Ishikawa (cell line): ENCODE data around the gene CERS6.

Experiments
- CEBPB ChIP-seq: IDR thresholded peaks from 2 replicates; pipeline ENCODE4 v1.6.1; 2012
- CREB1 ChIP-seq: IDR thresholded peaks from 2 replicates; pipeline ENCODE4 v1.6.1; 2012; ENCODE audit warnings: low read depth
- EGR1 ChIP-seq: IDR thresholded peaks from 2 replicates; pipeline ENCODE4 v1.6.1; 2012
- EP300 ChIP-seq: IDR thresholded peaks from 2 replicates; pipeline ENCODE4 v1.6.1; 2012; ENCODE audit warnings: borderline replicate concordance
- FOXM1 ChIP-seq: IDR thresholded peaks from 2 replicates; pipeline ENCODE4 v1.6.1; 2012; ENCODE audit warnings: low read depth, borderline replicate concordance
- MAX ChIP-seq: IDR thresholded peaks from 2 replicates; pipeline ENCODE4 v1.6.1; 2012
- NFIC ChIP-seq: IDR thresholded peaks from 2 replicates; pipeline ENCODE4 v1.6.1; 2012
- RAD21 ChIP-seq: IDR thresholded peaks from 2 replicates; pipeline ENCODE4 v1.6.1; 2012; ENCODE audit warnings: low read depth
- REST ChIP-seq: IDR thresholded peaks from 2 replicates; pipeline ENCODE4 v1.6.1; 2012; ENCODE audit warnings: low read depth, mild to moderate bottlenecking
- TAF1 ChIP-seq: IDR thresholded peaks from 2 replicates; pipeline ENCODE4 v1.6.1; 2012; ENCODE audit warnings: low read depth, mild to moderate bottlenecking
- TCF12 ChIP-seq: IDR thresholded peaks from 2 replicates; pipeline ENCODE4 v1.6.1; 2012; ENCODE audit warnings: low read depth
- TEAD4 ChIP-seq: IDR thresholded peaks from 2 replicates; pipeline ENCODE4 v1.6.1; 2012
- USF1 ChIP-seq: IDR thresholded peaks from 2 replicates; pipeline ENCODE4 v1.6.1; 2012
- YY1 ChIP-seq: IDR thresholded peaks from 2 replicates; pipeline ENCODE4 v1.6.1; 2012; ENCODE audit warnings: low read depth
- ZBTB7A ChIP-seq: IDR thresholded peaks from 2 replicates; pipeline ENCODE4 v1.6.1; 2012; ENCODE audit warnings: low read depth

The CERS6 gene

GRCh38 chr2:168650139-168650538, 194.1 kb downstream of the CERS6 start:
- TF ChIP-seq ZBTB7A (no peak), TCF12 (no peak)

GRCh38 chr2:168650781-168651180, 194.7 kb downstream of the CERS6 start:
- TF ChIP-seq USF1 (no peak), TAF1 (no peak), FOXM1 (no peak), MAX (no peak), RAD21 (no peak), YY1 (no peak), TCF12 (no peak), CREB1 (no peak), EP300 (no peak), NFIC (no peak), CEBPB (no peak), REST (no peak), ZBTB7A (no peak), TEAD4 (no peak), EGR1 (no peak)

GRCh38 chr2:168652997-168653921, 197.2 kb downstream of the CERS6 start:
- no peak for TF ChIP-seq CEBPB
- TF ChIP-seq RAD21 = no peak
- no peak for TF ChIP-seq CREB1
- no peak for TF ChIP-seq EGR1
- TF ChIP-seq MAX = no peak
- TF ChIP-seq ZBTB7A = no peak
- no peak for TF ChIP-seq NFIC
- no peak for TF ChIP-seq REST
- TF ChIP-seq EP300 = no peak
- no peak for TF ChIP-seq USF1
- no peak for TF ChIP-seq FOXM1
- TF ChIP-seq TEAD4 = no peak
- TF ChIP-seq TAF1 = no peak
- no peak for TF ChIP-seq YY1
- no peak for TF ChIP-seq TCF12

- TF ChIP-seq TAF1 (no peak), USF1 (no peak), CREB1 (no peak), TCF12 (no peak), FOXM1 (no peak), EGR1 (no peak), RAD21 (no peak), EP300 (no peak), REST (no peak), NFIC (no peak), MAX (no peak), YY1 (no peak)
Observed at GRCh38 chr2:168654705-168655104, 198.6 kb downstream of the CERS6 start.
